ENCODE measurements around the gene AGMO. TPM values are rescaled to one million over a fixed set of nuclear protein-coding genes. Genes with fewer than 3 reads are reported as not detected.
"Not testable (repeated sequence)": the region's sequence is repeated elsewhere in the genome, so short reads cannot be mapped to it uniquely, and the experiment has no call there.

Gene AGMO
- total RNA-seq, 1 experiment from 2014 or later: 0.05 TPM

GRCh38 chr7:15326044-15326644 is 235.7 kb downstream of the AGMO start:
- peak; percentile 68 for DNase-seq (ENCODE audit: low spot score)

- DNase-seq (ENCODE audit: low spot score): no peak
These were observed 238.3 kb downstream of the AGMO start for GRCh38 chr7:15323550-15323949.

GRCh38 chr7:15317215-15317614 is 244.6 kb downstream of the AGMO start:
- DNase-seq (ENCODE audit: low spot score): no peak

GRCh38 chr7:15315678-15316077 is 246.1 kb downstream of the AGMO start:
- no peak for DNase-seq (ENCODE audit: low spot score)

GRCh38 chr7:15314922-15315321 is 246.9 kb downstream of the AGMO start:
- no peak for DNase-seq (ENCODE audit: low spot score)

- no peak for DNase-seq (ENCODE audit: low spot score)
These were observed 248.5 kb downstream of the AGMO start for GRCh38 chr7:15313361-15313760.

- no peak for DNase-seq (ENCODE audit: low spot score)
These were observed 251.9 kb downstream of the AGMO start for GRCh38 chr7:15309872-15310271.

- no peak for DNase-seq (ENCODE audit: low spot score)
These were observed 253.0 kb downstream of the AGMO start for GRCh38 chr7:15308821-15309220.

GRCh38 chr7:15306296-15306695 is 255.5 kb downstream of the AGMO start:
- no peak for DNase-seq (ENCODE audit: low spot score)

GRCh38 chr7:15305002-15305600 is 256.7 kb downstream of the AGMO start:
- peak; percentile 73 for DNase-seq (ENCODE audit: low spot score)

- no peak for DNase-seq (ENCODE audit: low spot score)
These were observed 258.5 kb downstream of the AGMO start for GRCh38 chr7:15303357-15303756.

GRCh38 chr7:15300986-15301385 is 260.8 kb downstream of the AGMO start:
- DNase-seq (ENCODE audit: low spot score): not testable (repeated sequence)

- no peak for DNase-seq (ENCODE audit: low spot score)
These were observed 269.7 kb downstream of the AGMO start for GRCh38 chr7:15292138-15292537.

- DNase-seq (ENCODE audit: low spot score): peak; percentile 13
These were observed 270.1 kb downstream of the AGMO start for GRCh38 chr7:15291699-15292098.

GRCh38 chr7:15288741-15289140 is 273.1 kb downstream of the AGMO start:
- DNase-seq (ENCODE audit: low spot score): no peak

- no peak for DNase-seq (ENCODE audit: low spot score)
These were observed 277.4 kb downstream of the AGMO start for GRCh38 chr7:15284396-15284795.

GRCh38 chr7:15280078-15280733 is 281.6 kb downstream of the AGMO start:
- DNase-seq (ENCODE audit: low spot score): no peak

- no peak for DNase-seq (ENCODE audit: low spot score)
These were observed 282.2 kb downstream of the AGMO start for GRCh38 chr7:15279640-15280039.

GRCh38 chr7:15257689-15258088 is 304.1 kb downstream of the AGMO start:
- DNase-seq (ENCODE audit: low spot score): no peak

- DNase-seq (ENCODE audit: low spot score): no peak
These were observed 309.6 kb downstream of the AGMO start for GRCh38 chr7:15252181-15252580.

- no peak for DNase-seq (ENCODE audit: low spot score)
These were observed 313.3 kb downstream of the AGMO start for GRCh38 chr7:15248514-15248913.

GRCh38 chr7:15245831-15246230 is 316.0 kb downstream of the AGMO start:
- DNase-seq (ENCODE audit: low spot score): no peak

- DNase-seq (ENCODE audit: low spot score): no peak
These were observed 322.0 kb downstream of the AGMO start for GRCh38 chr7:15239801-15240200.

Measured in HT-29 (cell line).